GM18508 (cell line): ENCODE data around the gene EPM2AIP1.
"Not testable (repeated sequence)": the region's sequence is repeated elsewhere in the genome, so short reads cannot be mapped to it uniquely, and the experiment has no call there.

Experiments
- ATAC-seq: cut with Tn5 transposase; IDR thresholded peaks from one replicate; pipeline ENCODE4 v1.9.1; 2021; ENCODE audit warnings: moderate number of reproducible peaks; ENCODE audit not compliant: insufficient read depth, unreplicated experiment

Gene EPM2AIP1

DNA sequence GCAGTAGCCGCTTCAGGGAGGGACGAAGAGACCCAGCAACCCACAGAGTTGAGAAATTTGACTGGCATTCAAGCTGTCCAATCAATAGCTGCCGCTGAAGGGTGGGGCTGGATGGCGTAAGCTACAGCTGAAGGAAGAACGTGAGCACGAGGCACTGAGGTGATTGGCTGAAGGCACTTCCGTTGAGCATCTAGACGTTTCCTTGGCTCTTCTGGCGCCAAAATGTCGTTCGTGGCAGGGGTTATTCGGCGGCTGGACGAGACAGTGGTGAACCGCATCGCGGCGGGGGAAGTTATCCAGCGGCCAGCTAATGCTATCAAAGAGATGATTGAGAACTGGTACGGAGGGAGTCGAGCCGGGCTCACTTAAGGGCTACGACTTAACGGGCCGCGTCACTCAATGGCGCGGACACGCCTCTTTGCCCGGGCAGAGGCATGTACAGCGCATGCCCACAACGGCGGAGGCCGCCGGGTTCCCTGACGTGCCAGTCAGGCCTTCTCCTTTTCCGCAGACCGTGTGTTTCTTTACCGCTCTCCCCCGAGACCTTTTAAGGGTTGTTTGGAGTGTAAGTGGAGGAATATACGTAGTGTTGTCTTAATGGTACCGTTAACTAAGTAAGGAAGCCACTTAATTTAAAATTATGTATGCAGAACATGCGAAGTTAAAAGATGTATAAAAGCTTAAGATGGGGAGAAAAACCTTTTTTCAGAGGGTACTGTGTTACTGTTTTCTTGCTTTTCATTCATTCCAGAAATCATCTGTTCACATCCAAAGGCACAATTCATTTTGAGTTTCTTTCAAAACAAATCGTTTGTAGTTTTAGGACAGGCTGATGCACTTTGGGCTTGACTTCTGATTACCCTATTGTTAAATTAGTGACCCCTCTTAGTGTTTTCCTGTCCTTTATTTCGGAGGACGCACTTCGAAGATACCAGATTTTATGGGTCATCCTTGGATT lies 674 bp upstream of the EPM2AIP1 start, which contains the start of gene MLH1:
Gene MLH1 (plus strand): TSS at position 193 of the 958 bp plus-strand sequence. CDS start 30 bp downstream, at position 223.
- peak; percentile 93 for ATAC-seq

DNA sequence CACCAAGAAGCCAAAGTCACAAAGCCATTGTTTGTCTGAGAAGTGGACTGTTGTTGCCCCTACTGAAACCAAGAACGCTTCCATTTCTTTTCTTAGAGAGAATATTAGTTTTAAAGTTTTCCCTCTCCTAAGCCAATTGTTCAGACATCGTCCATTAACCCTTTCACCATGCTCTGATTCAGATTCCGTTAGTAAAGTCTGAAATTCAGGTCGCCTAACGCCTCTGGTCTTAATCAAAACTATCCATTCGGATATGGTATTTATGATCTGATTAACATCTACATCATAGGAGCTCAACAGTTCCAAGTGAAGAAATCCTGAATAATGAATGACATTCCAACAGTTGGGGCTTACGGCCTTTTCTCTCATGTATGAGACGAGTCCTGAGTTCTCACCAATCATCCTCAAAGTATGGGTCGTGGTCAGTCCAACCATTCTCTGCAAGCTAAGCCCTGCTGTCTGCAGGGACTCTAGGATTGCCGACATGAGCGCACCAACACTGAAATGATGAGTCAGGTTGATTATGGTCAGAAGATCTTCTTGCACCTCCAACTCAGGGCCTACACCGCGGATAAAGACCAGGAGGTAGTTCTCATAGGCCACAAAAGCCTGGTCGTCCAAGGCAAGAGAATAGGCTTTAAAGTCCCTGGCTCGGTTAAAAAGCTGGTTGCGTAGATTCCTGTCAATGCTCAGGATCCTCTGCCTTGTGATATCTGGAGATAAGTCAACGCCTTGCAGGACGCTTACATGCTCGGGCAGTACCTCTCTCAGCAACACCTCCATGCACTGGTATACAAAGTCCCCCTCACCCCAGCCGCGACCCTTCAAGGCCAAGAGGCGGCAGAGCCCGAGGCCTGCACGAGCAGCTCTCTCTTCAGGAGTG lies 767 bp downstream of the EPM2AIP1 start:
- ATAC-seq, result no peak

DNA sequence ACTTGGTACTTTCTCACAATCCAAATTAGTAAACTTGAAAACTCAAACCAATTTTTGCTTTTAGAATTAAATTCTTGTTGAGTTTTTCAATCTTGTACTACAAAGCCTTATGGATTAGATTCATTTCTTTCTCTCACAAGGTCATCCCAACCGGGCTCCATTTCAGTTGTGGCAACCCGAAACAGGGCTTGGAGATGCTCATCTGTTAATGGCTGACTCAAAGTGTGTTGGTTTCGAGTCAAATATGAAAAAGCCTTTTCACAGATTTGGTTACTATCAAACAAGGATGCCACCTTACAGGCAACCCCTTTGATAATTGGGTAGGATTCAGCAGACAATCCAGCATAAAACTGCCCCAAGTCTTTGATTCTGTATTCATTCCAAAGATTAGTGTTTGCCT lies 1.8 kb downstream of the EPM2AIP1 start:
- no peak for ATAC-seq

DNA sequence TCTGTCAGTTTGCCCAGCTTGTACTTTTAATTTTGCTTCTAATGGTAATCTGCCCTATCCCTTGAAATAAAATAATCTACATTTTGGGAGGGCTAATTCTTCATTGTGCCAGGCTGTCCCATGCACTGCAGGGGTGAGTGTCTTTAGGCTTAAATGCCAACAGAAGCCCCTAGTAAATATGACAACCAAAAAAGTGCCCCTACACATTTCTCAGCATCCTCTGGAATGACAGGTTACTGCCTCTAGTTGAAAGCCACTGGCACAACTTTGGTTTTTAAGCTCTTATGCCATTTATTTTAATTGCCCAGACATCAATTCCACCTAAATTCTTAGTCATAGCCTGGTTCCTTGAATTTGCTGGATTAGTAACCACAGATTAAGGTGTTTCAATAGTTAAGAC lies 3.4 kb downstream of the EPM2AIP1 start:
- ATAC-seq, result no peak

DNA sequence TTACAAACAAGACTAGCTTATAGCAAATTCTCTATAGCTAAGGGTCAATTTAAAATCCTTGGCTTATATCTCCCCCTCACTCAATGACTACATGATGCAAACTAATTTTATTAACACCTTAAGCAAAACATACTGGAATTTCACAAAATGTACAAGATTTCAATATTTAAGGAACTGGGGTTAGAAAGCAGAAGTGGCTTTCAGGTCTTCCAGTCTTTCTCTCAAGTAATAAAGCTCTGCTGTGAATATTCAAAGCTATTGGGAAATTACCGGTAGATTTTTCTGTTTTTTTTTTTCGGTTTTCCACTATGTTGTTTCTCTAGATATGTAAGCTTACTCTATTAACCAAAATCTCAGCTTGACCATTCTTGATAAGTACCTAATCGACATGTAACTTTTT lies 3.9 kb downstream of the EPM2AIP1 start:
- ATAC-seq, result no peak

DNA sequence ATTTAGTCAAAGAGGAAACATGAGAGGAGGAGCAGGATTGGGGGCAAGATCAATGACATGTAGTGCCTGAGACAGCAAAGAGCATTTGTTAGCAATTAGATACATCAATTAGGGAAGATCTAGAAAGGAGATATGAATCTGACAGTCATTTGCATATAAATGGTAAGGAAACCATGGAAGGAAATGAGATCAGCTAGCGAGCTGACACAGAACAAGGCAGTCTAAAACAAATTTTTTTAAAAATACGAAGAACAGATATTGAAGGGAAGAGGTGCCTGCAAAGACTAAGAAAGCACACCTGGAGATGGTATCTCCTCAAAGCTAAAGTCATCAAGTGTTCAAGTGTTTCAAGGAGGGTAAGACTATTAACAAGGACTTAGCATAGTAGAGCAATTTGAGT lies 4.6 kb downstream of the EPM2AIP1 start:
- no peak for ATAC-seq

DNA sequence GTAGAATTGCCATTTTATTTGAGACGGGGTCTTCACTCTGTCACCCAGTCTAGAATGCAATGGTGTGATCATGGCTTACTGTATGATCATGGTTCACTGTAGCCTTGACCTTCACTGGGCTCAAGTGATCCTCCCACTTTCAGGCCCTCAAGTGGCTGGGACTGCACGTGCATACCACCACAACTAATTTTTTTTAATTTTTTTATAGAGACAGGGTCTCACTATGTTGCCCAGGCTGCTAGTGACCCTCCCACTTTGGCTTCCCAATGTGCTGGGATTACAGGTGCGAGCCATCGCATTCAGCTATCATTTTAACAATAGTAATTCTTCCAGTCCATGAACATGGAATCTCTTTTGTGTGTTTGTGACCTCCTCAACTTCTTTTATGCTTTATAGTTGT lies 11.9 kb downstream of the EPM2AIP1 start:
- ATAC-seq, result no peak

DNA sequence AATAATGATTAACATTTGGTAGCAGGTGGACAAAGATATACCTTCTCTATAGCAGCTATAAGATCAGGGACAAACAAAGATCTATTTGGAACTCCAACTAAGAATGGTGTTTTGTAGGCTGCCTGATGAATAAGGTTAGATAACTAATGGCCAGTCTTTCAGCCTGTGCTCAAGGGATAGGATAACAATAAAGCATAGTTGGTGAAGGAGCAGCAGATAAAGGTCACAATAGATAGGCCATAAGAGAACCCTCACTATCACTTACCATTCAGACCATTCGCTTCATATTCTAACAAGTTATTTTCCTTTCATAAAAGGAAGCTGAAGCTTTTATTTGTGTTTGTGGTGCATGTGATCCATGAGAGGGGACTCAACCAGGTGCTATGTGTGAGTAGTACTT lies 19.8 kb downstream of the EPM2AIP1 start:
- ATAC-seq, result no peak

DNA sequence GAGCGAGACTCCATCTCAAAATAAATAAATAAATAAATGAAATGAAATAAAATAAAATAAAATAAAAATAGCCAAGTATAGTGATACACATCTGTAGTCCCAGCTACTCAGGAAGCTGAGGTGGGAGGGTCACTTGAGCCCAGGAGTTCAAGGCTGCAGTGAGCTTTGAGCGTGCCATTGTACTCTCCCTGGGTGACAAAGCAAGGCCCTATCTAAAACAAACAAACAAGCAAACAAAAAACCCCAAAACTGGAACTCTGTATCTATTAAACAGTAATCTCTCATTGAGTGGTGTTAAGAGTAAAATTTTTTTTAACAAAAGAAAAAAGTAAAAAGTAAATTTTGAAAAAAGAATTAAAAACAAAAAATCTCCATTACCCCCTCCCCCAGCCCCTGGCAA lies 20.8 kb downstream of the EPM2AIP1 start:
- no peak for ATAC-seq

DNA sequence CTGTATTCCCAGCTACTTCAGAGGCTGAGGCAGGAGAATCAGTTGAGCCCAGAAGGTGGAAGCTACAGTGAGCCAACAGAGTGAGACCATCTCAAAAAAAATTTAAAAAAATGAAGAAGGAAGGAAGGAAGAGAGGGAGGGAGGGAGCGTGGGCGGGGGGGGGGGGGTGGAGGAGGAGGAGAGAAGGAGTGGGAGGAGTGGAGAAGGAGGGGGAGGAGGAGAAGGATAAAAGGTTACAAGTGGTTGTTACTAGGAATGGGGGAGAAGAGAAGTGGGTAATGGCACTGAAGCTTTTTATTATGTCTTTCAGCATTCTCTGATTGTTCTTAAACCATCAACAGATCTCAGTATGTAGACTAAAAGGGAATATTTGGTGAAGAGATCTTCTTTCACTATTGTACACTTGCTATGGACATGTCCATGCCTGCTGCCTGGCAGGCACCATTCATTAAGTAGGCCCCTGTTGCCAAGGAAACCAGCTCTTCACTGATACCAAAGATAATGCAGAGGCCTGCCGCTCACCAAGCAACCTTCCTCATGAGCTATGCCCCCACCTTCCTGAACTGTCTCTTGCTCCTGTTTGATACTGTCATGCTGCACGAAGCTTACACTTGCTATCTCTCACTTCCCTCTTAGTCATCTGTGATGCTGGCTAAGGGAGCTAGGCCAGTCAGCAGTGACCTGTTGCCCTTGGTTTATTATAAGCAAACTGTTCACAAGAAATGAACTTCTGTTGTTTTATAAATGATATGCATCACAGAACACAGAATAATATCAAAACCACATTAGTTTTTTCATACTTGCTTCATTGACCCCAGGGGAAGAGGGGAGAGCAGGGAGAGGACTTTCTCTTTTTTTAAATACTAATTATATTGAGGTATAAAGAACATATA lies 23.1 kb downstream of the EPM2AIP1 start:
- ATAC-seq, result peak; percentile 99

DNA sequence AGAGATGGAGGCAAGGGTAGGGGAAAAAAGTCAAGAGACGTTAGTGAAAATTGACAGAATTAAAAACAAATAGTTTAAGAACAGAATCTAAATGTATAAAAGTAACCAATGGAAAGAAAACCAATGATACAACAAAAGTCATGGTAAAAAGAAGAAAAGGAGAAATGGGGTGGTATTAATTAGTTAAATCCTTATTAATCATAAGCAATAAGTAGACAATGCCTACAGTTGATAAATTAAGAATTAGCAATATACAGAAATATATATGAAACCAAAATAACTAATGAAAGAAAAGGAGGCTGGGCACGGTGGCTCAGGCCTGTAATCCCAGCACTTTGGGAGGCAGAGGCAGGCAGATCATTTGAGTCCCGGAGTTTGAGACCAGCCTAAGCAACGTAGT lies 23.8 kb downstream of the EPM2AIP1 start:
- no peak for ATAC-seq

DNA sequence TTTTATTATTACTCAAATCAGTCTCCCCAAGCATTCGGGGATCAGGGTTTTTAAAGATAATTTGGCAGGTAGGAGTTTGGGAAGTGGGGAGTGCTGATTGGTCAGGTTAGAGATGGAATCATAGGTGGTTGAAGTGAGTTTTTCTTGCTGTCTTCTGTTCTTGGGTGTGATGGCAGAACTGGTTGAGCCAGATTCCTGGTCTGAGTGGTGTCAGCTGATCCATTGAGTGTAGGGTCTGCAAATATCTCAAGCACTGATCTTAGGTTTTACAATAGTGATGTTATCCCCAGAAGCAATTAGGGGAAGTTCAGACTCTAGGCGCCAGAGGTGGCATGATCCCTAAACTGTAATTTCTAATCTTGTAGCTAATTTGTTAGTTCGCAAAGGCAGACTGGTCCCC lies 27.5 kb downstream of the EPM2AIP1 start:
- no peak for ATAC-seq

DNA sequence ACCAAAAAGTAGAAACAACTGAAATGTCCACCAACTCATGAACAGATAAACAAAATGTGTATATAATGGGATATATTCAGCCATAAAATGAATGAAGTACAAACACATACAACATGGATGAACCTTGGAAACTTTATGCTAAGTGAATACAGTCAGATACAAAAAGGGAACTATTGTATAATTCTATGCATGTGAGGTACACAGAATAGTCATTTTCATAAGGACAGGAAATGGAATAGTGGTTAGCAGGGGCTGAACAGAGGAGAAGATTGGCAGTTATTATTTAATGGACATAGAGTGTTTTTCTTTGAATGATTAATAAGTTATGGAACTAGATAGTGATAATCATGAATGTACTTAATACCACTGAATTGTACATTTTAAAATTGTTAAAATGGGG lies 28.1 kb downstream of the EPM2AIP1 start:
- ATAC-seq, result no peak

DNA sequence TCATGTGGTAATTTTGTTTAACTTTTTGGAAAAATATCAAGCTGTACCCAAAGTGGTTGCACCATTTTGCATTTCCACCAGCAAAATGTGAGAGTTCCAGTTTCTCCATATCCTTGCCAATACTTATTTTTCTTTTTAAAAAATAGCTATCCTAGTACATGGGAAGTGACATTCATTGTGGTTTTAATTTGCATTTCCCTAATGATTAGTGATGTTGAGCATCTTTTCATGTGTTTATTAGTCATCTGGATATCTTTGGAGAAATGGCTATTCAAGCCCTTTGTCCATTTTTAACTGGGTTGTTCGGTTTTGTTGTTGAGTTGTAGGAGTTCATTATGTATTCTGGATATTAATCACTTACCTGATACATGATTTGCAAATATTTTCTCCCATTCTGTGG lies 28.6 kb downstream of the EPM2AIP1 start:
- ATAC-seq, result no peak

DNA sequence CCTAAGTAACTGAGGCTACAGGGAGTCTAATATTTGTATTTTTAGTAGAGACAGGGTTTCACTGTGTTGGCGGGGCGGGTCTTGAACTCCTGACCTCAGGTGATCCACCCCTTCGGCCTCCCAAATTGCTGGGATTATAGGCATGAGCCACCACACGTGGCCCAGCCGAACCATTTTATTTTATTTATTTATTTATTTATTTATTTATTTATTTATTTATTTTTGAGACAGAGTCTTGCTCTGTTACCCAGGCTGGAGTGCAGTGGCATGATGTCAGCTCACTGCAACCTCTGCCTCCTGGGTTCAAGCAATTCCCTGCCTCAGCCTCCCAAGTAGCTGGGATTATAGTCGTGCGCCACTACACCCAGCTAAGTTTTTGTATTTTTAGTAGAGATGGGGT lies 29.9 kb downstream of the EPM2AIP1 start:
- not testable (repeated sequence) for ATAC-seq

DNA sequence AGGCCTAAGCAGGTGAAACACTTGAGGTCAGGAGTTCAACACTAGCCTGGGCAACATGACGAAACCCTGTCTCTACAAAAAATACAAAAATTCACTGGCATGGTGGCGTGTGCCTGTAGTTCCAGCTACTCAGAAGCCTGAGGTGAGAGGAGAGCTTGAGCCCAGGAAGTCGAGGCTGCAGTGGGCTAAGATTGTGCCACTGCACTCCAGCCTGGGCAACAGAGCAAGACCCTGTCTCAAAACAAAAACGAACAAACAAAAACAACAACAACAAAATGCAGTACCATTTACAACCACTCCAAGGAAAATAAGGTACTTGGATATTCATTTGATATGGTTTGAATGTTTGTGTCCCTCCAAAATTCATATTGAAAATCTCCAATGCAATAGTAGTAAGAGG lies 32.4 kb downstream of the EPM2AIP1 start:
- no peak for ATAC-seq

DNA sequence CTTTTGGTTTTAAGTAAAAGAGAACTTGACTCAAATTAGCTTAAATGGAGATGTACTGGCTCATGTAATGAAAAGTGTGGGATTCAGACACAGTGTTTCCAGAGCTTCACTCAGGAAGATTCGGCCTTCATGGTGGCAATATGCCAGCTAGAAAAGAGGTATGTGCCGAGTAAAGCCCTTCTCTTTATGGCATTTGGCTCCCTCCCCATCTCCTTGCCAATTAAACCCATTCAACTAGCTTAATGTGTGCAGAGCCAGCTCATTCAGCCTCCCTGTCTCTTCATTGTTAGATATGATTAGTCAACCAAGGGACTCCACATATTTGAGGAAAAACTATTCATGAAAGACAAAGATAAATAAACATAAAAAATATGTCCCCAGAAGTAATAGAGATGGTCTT lies 33.1 kb downstream of the EPM2AIP1 start:
- ATAC-seq, result no peak

DNA sequence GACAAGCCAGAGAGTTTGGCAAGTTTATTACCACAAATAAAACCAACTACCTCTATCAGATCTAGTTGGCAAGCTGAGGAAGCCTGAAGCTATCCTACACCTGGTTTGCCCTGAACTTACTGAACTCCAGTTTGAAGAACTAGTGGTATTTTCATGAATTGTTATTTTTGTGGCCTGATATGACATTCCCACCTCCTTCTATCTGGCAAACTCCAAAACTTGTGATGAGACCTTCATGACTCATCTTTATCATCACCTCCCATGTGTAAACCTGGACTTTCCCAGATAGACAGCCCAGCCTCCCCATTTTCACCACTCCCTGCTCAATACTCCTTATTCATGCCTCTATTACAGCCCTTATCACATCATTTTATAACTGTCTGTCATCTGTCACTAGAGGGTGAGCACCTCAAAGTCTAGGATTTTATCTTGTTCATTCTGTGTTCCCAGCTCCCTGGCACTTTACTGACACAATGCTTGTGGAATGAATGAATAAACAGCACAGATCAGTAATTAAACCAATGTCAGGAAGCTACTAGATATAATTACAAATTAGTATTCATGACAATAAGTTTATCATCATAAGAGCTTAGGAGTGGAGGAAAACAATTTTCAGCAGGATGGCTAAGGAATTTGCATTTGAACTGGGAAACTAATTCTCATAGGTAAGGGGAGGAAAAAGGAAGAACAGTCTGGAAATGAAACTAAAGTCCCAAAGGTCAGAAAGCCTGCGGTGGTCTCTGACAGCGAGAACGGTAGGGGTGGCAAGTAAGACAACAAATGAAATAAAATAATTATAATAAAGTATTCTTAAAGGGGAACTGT lies 34.9 kb downstream of the EPM2AIP1 start:
- ATAC-seq, result no peak

DNA sequence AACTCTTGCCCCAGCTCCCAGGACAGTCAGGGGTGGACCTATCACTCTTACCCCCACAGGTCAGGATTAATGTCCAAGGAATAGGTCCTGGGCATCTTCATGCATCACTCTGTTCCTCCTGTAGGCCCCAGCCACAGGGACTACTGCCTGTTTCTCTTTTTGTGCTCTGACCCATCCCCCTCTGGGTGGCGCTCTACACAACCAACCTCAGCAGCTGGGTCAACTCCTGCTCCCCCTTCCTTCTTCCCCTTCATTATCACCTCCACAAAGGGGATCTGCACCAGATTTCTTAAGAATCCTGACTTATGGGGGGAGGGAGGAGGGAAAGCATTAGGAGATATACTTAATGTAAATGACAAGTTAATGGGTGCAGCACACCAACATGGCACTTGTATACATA lies 35.9 kb downstream of the EPM2AIP1 start:
- ATAC-seq, result no peak
